Lower leg skin (tissue), 4 donors: ENCODE results near the gene SCD. TPM values are rescaled to one million over a fixed set of nuclear protein-coding genes. Genes with fewer than 3 reads are reported as not detected.

Source experiments
- DNase-seq, 2 donors: peaks; one replicate each; pipeline ENCODE4 v3.0.0-alpha.2; 2019; ENCODE audit warnings: low spot score in 2 of 2
- H3K4me3 ChIP-seq: fragments of 200-600 bp; sonication (generic); 2 replicates; pipeline ENCODE4 v1.5.1; 2017; ENCODE audit warnings: mild to moderate bottlenecking, low read depth; ENCODE audit not compliant: poor library complexity, severe bottlenecking
- POLR2A ChIP-seq, 2 donors: fragments of 450-650 bp; IDR thresholded peaks; one replicate each; pipeline ENCODE4 v1.6.1; 2016 to 2017; ENCODE audit warnings: antibody characterized with exemption in 2 of 2, mild to moderate bottlenecking in 1 of 2, moderate library complexity in 1 of 2
- WGBS, 2 donors: methylation state at CpG; one replicate each; pipeline ENCODE4 v1.1.5; 2018; 5-methylcytosine and 5-hydroxymethylcytosine counted together
- intact Hi-C: fragments of 100-400 bp; cut with DNase I; formaldehyde crosslinking; loops from one replicate; pipeline ENCODE4 v1.15.0; 2023; ENCODE audit warnings: low total_unique reads
- total RNA-seq, 4 donors: library from RNA; depleted of rRNA; stranded (reverse); fragments of >200 nt; gene quantifications; one replicate each; pipeline ENCODE4 v1.1.0, GENCODE V29; 2016
- TF ChIP-seq, protein P1 (sequence below), 3 donors: fragments of 450-650 bp; IDR thresholded peaks; one replicate each; pipeline ENCODE4 v1.5.1; 2016; ENCODE audit warnings: antibody characterized with exemption in 3 of 3, mild to moderate bottlenecking in 3 of 3, moderate library complexity in 2 of 3

SCD gene
- total RNA-seq, 4 donors from 2014 or later = 23.8 to 56.7 (median 32.3) TPM

DNA sequence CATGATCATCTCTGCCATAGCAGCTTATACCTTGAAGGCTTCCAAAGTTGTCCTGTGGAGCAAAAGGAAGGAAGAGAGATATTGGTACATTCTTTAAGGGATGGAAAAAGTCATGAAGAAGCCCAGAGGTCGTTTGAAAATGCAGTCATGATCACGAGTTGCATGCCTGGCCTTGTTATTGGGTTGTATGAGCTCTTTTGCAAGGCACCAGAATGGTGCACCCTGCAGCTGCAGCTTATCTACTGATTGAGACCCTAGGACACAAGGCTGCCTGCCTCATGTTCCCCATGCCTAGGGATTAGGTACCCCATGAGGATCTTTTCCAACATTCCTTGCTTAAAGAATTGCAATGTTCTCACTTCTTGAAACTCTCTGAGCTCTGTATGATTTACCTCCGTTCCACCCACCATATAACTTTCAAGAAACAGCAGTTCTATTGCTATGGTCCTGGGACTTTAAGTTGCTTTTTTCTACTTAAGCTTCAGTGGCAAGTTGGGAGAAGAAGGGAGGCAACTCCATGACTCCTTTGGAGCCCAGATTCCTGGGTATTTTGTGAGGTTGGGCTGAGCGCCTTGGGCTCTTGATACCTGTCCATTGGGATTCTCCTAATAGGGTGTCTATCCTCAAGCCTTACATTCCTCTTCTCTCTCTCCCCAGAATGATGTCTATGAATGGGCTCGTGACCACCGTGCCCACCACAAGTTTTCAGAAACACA is 6.9 kb downstream of the SCD start:
- H3K4me3 ChIP-seq = no peak overlapping the region
- no peak for DNase-seq
- 74 to 79% methylated on average over 6 of the region's 6 CpGs for WGBS, 2 donors
- intact Hi-C loops = no loop called here
- TF ChIP-seq, protein P1, sequence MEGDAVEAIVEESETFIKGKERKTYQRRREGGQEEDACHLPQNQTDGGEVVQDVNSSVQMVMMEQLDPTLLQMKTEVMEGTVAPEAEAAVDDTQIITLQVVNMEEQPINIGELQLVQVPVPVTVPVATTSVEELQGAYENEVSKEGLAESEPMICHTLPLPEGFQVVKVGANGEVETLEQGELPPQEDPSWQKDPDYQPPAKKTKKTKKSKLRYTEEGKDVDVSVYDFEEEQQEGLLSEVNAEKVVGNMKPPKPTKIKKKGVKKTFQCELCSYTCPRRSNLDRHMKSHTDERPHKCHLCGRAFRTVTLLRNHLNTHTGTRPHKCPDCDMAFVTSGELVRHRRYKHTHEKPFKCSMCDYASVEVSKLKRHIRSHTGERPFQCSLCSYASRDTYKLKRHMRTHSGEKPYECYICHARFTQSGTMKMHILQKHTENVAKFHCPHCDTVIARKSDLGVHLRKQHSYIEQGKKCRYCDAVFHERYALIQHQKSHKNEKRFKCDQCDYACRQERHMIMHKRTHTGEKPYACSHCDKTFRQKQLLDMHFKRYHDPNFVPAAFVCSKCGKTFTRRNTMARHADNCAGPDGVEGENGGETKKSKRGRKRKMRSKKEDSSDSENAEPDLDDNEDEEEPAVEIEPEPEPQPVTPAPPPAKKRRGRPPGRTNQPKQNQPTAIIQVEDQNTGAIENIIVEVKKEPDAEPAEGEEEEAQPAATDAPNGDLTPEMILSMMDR (IDR thresholded peaks at IDR 0.05) = no peak
- TF ChIP-seq POLR2A (IDR thresholded peaks at IDR 0.05) = no peak

DNA sequence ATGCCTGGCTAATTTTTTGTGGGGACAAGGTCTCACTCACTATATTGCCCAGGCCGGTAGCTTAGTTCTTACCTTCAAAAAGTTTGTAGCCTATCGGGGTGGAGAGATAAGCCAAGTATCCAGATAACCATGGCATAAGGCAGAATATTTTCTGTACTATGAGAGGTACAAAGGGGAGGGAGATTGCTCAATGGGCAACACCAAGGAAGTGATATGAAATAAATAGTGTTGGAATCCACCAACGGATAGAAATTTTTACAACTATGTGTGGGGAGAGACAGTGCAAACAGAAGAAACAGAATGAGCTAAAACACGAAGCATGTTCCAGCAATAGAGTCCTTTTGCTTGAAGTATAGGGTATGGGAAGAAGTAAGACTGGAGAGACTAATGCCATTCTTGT is 8.1 kb downstream of the SCD start:
- no peak for DNase-seq
- no peak overlapping the region for H3K4me3 ChIP-seq
- intact Hi-C loops = no loop called here
- 95 to 96% methylated on average over 4 of the region's 4 CpGs for WGBS, 2 donors
- TF ChIP-seq, protein P1 (IDR thresholded peaks at IDR 0.05) = no peak
- TF ChIP-seq POLR2A (IDR thresholded peaks at IDR 0.05) = no peak

DNA sequence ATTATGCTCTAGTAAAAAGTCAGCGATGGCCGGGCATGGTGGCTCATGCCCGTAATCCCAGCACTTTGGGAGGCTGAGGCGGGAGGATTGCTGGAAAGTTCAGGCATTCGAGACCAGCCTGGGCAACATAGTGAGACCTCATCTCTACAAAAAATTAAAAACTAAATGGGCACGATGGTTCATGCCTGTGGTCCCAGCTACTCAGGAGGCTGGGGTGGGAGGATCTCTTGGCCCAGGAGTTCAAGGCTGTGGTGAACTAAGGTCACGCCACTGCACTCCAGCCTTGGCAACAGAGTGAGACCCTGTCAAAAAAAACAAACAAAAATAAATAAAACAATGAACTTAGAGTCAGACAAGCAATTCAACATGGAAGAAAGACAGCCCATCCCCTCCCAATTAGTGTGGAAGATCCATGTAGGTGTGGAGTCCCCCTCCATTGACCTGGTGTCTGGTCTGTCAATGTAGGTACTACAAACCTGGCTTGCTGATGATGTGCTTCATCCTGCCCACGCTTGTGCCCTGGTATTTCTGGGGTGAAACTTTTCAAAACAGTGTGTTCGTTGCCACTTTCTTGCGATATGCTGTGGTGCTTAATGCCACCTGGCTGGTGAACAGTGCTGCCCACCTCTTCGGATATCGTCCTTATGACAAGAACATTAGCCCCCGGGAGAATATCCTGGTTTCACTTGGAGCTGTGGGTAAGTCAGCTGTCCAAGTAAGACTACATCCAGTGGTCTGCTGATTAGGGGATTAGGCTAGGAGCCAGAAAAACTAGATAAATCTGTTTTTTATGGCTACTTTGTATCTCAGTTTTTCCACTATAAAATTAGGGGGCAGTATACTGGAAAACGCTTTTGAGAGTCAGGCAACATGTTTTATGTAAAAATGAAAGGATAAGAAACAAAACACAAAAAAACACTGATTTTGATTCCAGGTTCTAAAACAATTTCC is 9.3 kb downstream of the SCD start:
- 92 to 96% methylated on average over 14 of the region's 14 CpGs for WGBS, 2 donors
- TF ChIP-seq, protein P1 (IDR thresholded peaks at IDR 0.05) = no peak
- no peak for TF ChIP-seq POLR2A (IDR thresholded peaks at IDR 0.05)
- H3K4me3 ChIP-seq = no peak overlapping the region
- no peak for DNase-seq
- intact Hi-C loops = no loop called here

DNA sequence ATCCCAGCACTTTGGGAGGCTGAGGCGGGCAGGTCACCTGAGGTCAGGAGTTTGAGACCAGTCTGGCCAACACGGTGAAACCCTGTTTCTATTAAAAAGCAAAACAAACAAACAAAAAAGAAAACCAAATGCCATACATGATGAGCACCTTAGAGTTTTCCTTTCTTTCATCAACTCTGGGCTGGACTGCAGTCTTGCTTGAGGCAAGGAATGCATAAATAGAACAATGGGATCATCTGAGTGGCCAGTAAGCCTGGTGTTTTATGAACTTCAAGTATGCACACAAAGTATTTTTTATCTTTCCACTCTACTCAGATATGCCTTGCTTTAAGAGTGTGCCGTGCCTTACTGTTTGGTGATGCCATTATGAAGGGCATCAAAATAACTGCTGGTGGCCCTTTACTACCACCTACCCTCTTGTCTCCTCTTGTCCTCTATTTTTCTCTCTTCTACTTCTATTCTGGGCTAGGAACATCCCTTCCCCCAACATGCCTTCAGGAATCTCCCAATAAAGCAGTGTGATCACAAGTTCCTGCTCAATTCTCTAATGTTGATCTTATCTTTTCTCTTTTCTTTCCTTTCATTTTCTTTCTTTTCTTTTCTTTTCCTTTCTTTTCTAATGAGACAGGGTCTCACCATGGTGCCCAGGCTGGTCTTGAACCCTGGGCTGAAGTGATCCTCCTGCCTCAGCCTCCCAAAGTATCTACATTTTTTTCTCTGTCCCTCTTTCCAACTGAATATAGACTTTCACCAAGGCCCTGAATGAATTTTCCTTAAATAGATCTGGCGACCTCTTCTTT is 10.2 kb downstream of the SCD start:
- TF ChIP-seq POLR2A (IDR thresholded peaks at IDR 0.05) = no peak
- TF ChIP-seq, protein P1 (IDR thresholded peaks at IDR 0.05) = no peak

DNA sequence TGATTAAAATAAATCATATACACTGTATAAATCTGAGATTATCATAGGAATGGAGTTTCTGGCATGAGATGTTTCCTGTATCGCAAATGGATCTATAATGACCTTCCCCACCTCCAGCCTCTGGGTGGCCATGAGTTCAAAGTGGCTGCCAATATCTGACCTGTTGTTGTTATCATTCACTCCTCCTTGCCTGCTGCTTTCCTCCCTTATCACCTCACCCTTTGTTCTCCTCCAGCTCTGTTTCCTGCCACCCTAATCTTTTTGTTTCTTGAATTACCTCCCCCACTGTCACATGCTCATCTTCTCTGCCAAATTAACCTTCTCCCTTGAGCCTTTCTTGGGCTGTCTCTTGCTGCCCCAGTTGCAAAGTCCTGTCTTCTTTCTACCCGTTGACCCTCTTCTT is 12.0 kb downstream of the SCD start:
- H3K4me3 ChIP-seq = no peak overlapping the region
- WGBS, 2 donors = 66 to 74% methylated on average over 2 of the region's 2 CpGs
- intact Hi-C loops = no loop called here
- no peak for DNase-seq
- no peak for TF ChIP-seq POLR2A (IDR thresholded peaks at IDR 0.05)
- TF ChIP-seq, protein P1 (IDR thresholded peaks at IDR 0.05) = no peak

More for the DNA sequence above, 10.2 kb downstream of the SCD start:
- no peak for DNase-seq
- intact Hi-C loops = no loop called here
- no peak overlapping the region for H3K4me3 ChIP-seq
- WGBS, 2 donors = 86 to 87% methylated on average over 4 of the region's 4 CpGs
